Heart left ventricle (tissue), 13 donors: ENCODE data around the gene CUEDC2.
A peak's percentile ranks its signal among the peaks of the same experiment; 100 is the strongest.

Experiments
- POLR2A ChIP-seq, 2 donors: fragments of 450-650 bp; IDR thresholded peaks; one replicate each; pipeline ENCODE4 v1.6.1; 2017; ENCODE audit warnings: antibody characterized with exemption in 2 of 2, mild to moderate bottlenecking in 2 of 2, moderate library complexity in 2 of 2
- TF ChIP-seq, protein P1 (sequence below), 12 donors: fragments of 200-600 bp; sonication (generic) in 4 of 12; IDR thresholded peaks; one replicate each; pipeline versions ENCODE4 v1.5.0 to v1.8.0; 2018 to 2022; ENCODE audit warnings: antibody characterized with exemption in 12 of 12, mild to moderate bottlenecking in 5 of 12
- donor health status: ischemic (EF 13 %, LVEDD 7.1; RV severe dilation, severe dysfunction).
- donor health status: DM: no; HTN: yes; CAD: no.
- donor health status: DM: no; HTN: no; CAD: no.
- donor health status: ischemic (EF 25% LVEDD 6.9; RV normal size, moderate dysfunction).
- donor health status: ischemic (EF 25% LVEDD 5.7; RV mildly dilated, moderate dysfunction).
- donor health status: ischemic (EF 35%, LVEDD 5.7; RV mildly dilated, moderate dysfunction).
- donor health status: nonischemic (EF 11% LVEDD 7.7; RV severe dilation, severe dysfunction).
- donor health status: DM: yes; HTN: yes; CAD: no.
- donor health status: PGD.
- donor health status: ischemic (EF 29% LVEDD 5.4; RV normal size, mild dysfunction).
- donor health status: nonischemic (EF 23%, LVEDD 6.1; RV moderate dilation, normal function).

DNA sequence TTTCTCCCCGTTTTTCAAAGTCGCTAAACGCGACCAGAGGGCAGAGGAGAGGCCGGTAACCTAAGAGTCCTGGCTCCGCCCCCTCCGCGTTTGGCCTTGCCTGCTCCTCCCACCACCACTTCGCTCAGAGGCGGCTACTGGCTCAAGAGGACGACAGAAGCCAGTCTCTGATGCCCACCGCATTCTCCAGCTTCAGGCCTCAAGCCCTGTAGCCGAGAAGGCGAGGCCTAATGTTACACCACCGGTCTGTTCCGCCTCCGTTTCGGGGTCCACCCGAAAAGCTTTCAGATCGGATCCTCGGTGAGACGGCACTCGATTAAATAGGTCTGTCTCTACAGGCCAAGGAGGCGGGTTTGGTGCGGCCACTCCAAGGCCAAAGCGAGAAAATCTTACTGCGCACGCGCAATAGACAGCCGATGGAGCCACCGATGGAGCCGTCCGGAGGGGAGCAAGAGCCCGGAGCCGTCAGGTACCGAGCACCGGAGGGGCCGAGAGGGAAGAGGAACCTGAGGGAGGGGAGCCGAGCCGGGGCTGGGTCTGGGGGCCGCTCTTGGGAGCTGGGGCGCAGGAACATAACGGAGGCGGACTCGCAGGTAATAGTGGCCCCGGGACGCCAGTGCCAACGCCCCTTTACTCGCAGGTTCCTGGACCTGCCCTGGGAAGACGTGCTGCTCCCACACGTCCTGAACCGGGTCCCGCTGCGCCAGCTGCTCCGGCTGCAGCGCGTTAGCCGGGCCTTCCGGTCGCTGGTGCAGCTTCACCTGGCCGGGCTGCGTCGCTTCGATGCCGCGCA is 11.5 kb downstream of the CUEDC2 start, which contains the start of gene FBXL15:
- TF ChIP-seq, protein P1, sequence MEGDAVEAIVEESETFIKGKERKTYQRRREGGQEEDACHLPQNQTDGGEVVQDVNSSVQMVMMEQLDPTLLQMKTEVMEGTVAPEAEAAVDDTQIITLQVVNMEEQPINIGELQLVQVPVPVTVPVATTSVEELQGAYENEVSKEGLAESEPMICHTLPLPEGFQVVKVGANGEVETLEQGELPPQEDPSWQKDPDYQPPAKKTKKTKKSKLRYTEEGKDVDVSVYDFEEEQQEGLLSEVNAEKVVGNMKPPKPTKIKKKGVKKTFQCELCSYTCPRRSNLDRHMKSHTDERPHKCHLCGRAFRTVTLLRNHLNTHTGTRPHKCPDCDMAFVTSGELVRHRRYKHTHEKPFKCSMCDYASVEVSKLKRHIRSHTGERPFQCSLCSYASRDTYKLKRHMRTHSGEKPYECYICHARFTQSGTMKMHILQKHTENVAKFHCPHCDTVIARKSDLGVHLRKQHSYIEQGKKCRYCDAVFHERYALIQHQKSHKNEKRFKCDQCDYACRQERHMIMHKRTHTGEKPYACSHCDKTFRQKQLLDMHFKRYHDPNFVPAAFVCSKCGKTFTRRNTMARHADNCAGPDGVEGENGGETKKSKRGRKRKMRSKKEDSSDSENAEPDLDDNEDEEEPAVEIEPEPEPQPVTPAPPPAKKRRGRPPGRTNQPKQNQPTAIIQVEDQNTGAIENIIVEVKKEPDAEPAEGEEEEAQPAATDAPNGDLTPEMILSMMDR (IDR thresholded peaks at IDR 0.05) = peak in 1 of 12 donors; percentile 5
- peak in 1 of 2 donors; percentile 41 for TF ChIP-seq POLR2A (IDR thresholded peaks at IDR 0.05)
